Epithelial cell of proximal tubule (primary cell): ENCODE results near the gene ERVH48-1. TPM values are rescaled to one million over a fixed set of nuclear protein-coding genes. Genes with fewer than 3 reads are reported as not detected.
"Not testable (repeated sequence)": the region's sequence is repeated elsewhere in the genome, so short reads cannot be mapped to it uniquely, and the experiment has no call there.

Experiments used
- DNase-seq: peaks from one replicate; pipeline ENCODE4 v3.0.0-alpha.2; 2011; ENCODE audit warnings: low read depth
- H3K4me3 ChIP-seq: 2 replicates; pipeline ENCODE4 v1.5.1; 2011; ENCODE audit warnings: low read depth, mild to moderate bottlenecking, low read length
- total RNA-seq: library from RNA; depleted of rRNA; stranded (reverse); fragments of >200 nt; gene quantifications from 2 replicates; pipeline ENCODE4 v1.2.3, GENCODE V29; 2015
- TF ChIP-seq, protein P1 (sequence below): conservative IDR thresholded peaks from 2 replicates; pipeline ENCODE4 v1.5.1; 2012; ENCODE audit warnings: low read depth, mild to moderate bottlenecking, low read length

Gene ERVH48-1
- total RNA-seq, 1 donor from 2014 or later, result not detected

GRCh38 chr21:42918291-42918690, 7.1 kb downstream of the ERVH48-1 start:
- no peak overlapping the region for H3K4me3 ChIP-seq
- DNase-seq, result no peak
- TF ChIP-seq, protein P1, sequence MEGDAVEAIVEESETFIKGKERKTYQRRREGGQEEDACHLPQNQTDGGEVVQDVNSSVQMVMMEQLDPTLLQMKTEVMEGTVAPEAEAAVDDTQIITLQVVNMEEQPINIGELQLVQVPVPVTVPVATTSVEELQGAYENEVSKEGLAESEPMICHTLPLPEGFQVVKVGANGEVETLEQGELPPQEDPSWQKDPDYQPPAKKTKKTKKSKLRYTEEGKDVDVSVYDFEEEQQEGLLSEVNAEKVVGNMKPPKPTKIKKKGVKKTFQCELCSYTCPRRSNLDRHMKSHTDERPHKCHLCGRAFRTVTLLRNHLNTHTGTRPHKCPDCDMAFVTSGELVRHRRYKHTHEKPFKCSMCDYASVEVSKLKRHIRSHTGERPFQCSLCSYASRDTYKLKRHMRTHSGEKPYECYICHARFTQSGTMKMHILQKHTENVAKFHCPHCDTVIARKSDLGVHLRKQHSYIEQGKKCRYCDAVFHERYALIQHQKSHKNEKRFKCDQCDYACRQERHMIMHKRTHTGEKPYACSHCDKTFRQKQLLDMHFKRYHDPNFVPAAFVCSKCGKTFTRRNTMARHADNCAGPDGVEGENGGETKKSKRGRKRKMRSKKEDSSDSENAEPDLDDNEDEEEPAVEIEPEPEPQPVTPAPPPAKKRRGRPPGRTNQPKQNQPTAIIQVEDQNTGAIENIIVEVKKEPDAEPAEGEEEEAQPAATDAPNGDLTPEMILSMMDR, result no peak

- no peak for DNase-seq
- H3K4me3 ChIP-seq, result no peak overlapping the region
- TF ChIP-seq, protein P1, result no peak
Observed at GRCh38 chr21:42913476-42913875, 12.0 kb downstream of the ERVH48-1 start.

DNA sequence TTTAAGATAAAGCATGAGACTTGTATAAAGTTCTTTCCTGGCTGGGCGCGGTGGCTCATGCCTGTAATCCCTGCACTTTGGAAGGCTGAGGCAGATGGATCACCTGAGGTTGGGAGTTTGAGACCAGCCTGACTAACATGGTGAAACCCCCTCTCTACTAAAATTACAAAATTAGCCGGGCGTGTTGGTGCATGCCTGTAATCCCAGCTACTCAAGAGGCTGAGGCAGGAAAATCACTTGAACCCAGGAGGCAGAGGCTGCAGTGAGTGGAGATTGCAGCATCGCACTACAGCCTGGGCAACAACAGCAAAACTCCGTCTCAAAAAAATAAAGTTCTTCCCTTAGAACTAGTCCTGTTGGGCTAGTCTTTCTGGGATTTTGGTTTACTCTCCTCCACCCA, 13.5 kb downstream of the ERVH48-1 start:
- not testable (repeated sequence) for DNase-seq, H3K4me3 ChIP-seq

DNA sequence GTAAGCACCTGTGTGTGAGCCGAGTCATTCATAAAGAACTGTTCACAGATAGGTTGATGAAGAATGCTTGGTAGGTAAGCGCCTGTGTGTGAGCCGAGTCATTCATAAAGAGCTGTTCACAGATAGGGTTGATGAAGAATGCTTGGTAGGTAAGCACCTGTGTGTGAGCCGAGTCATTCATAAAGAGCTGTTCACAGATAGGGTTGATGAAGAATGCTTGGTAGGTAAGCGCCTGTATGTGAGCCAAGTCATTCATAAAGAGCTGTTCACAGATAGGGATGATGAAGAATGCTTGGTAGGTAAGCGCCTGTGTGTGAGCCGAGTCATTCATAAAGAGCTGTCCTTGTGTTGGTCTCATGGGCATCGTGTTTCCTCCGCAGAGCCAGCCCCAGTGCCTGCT, 16.9 kb downstream of the ERVH48-1 start:
- DNase-seq, H3K4me3 ChIP-seq: not testable (repeated sequence)

DNA sequence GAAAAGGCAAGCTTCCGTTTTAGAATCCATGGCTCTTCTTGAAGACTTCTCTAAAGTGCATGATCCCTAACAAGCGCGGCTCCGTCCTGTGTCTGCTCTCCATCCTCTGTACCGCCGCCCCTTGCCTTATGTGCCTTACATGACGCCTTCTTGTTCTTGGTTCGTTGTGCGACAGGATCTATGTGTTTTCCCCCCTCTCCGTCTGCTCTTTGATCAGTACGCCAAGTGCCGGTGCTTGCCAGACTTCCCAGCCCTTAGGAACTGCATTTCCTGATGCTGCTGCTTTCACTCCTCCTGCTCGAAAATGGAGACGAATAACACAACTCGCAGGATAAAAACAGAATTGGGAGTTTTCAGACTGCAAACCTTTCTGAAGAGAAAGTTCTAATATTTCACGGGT, 19.2 kb downstream of the ERVH48-1 start:
- TF ChIP-seq, protein P1, result no peak
- no peak for DNase-seq

GRCh38 chr21:42905195-42905594, 20.2 kb downstream of the ERVH48-1 start:
- TF ChIP-seq, protein P1, result no peak
- no peak for DNase-seq
- H3K4me3 ChIP-seq, result no peak overlapping the region

More for the DNA sequence above, 19.2 kb downstream of the ERVH48-1 start:
- no peak overlapping the region for H3K4me3 ChIP-seq

DNA sequence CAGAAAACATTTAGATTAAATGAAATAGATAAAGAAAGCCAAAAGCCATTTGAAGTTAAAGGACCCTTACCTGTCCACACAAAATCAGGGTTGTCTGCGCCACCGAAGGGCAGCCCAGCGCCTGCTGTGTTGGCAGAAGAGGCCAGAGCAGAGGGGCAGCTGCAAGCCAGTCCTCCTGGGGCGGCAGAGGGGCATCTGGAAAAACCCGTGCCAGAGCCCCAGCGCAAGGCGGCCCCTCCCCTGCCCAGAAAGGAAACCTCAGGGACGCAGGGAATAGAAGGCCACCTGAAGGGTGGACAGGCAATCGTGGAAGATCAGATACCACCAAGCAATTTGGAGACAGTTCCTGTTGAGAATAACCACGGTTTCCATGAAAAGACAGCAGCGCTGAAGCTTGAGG, 21.6 kb downstream of the ERVH48-1 start:
- TF ChIP-seq, protein P1, result no peak
- H3K4me3 ChIP-seq, result no peak overlapping the region
- no peak for DNase-seq

DNA sequence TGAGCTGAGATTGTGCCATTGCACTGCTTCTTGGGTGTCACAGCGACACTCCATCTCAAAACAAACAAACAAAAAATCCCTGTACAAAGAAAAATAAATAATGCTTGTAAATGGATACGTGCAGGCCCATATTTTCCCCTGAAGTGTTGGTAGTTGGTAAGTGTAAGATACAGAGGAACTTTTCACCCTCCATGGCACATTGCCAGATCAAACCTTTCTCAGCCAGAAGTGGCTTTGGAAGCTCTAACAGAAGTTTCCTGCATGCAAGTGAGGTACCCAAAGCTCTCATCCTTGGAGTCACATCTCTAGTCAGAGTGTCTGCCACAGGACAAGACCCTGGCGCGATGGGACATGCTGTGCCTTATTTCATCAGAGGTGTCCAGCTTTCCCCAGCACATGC, 25.0 kb downstream of the ERVH48-1 start:
- no peak overlapping the region for H3K4me3 ChIP-seq
- DNase-seq, result no peak
- TF ChIP-seq, protein P1, result no peak
